ENCODE results near the gene NCK2. TPM values are rescaled to one million over a fixed set of nuclear protein-coding genes. Genes with fewer than 3 reads are reported as not detected.

Gene NCK2
- total RNA-seq, 1 experiment from 2014 or later = 75.4 TPM

- no peaks in the 10 kb centered on the region for H3K27me3 Mint-ChIP-seq (ENCODE audit: low read depth)
- ChIA-PET POLR2A (no interaction called here), CTCF (no interaction called here)
- TF ChIP-seq ZNF423 (CRISPR knock-in tag; IDR thresholded peaks at IDR 0.05) = peak; percentile 37; the same call in 1 of the 2 replicates
- TF ChIP-seq, protein P1, sequence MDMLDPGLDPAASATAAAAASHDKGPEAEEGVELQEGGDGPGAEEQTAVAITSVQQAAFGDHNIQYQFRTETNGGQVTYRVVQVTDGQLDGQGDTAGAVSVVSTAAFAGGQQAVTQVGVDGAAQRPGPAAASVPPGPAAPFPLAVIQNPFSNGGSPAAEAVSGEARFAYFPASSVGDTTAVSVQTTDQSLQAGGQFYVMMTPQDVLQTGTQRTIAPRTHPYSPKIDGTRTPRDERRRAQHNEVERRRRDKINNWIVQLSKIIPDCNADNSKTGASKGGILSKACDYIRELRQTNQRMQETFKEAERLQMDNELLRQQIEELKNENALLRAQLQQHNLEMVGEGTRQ (CRISPR knock-in tag; IDR thresholded peaks at IDR 0.05) = no peak
- TF ChIP-seq, protein P2, sequence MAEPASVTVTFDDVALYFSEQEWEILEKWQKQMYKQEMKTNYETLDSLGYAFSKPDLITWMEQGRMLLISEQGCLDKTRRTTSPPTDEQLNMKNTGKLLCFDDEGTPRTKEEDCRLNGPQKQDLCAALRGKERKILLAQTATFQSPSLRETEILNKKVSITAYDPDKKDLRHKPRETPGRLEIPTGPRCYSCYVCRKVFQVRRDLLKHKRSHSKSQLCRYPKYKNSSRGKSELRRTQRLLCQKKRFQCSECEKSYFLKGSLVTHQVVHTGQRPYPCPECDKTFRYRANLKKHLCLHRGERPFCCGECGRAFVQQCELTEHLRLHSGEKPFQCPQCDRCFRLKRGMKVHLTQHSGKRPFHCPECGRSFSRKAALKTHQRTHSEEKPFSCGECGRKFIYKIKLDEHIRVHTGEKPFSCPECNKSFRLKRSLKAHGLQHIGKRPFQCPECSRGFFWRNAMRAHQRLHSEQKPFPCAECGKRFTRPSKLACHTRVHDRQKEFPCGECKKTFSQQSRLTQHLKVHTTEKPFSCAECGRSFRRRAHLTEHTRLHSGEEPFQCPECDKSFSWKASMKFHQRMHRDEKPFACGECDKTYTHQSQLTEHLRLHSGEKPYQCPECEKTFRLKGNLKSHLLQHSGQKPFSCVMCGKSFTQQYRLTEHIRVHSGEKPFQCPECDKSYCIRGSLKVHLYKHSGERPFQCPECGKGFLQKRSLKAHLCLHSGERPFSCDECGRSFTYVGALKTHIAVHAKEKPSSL (CRISPR knock-in tag; conservative IDR thresholded peaks at IDR 0.05) = no peak
- no peak for TF ChIP-seq NFE2L1 (CRISPR knock-in tag; IDR thresholded peaks at IDR 0.05)
- TF ChIP-seq MLX (CRISPR knock-in tag; IDR thresholded peaks at IDR 0.05) = no peak
- peak overlapping the region; percentile 85 for H3K27ac Mint-ChIP-seq
- H3K4me3 Mint-ChIP-seq = no peak overlapping the region
- peak; percentile 15 for ATAC-seq
- no peaks in the 10 kb centered on the region for H3K9me3 Mint-ChIP-seq
- H3K4me1 Mint-ChIP-seq = peaks cover 84% of the 10 kb centered on the region
- DNase-seq (ENCODE audit: low spot score) = no peak
- H3K36me3 Mint-ChIP-seq = 0 out of 2 replicates have a peak, but pooled peaks cover 3% of the 10 kb centered on the region
Observed at GRCh38 chr2:105760191-105760590, 15.5 kb downstream of the NCK2 start.

GRCh38 chr2:105760639-105761337 lies 16.1 kb downstream of the NCK2 start:
- H3K36me3 Mint-ChIP-seq = 0 out of 2 replicates have a peak, but pooled peaks cover 3% of the 10 kb centered on the region
- no peaks in the 10 kb centered on the region for H3K27me3 Mint-ChIP-seq (ENCODE audit: low read depth)
- no peak overlapping the region for H3K4me3 Mint-ChIP-seq
- H3K4me1 Mint-ChIP-seq = peaks cover 80% of the 10 kb centered on the region
- DNase-seq (ENCODE audit: low spot score) (no peak), ATAC-seq (no peak)
- peak overlapping the region; percentile 85 for H3K27ac Mint-ChIP-seq
- H3K9me3 Mint-ChIP-seq = no peaks in the 10 kb centered on the region
- POLR2A ChIA-PET = no interaction called here
- CTCF ChIA-PET = interaction anchor here (2.7 kb wide), 1 partner anchor 18 kb away, joined by 8 read pairs; no protein-coding TSS in a partner anchor
- TF ChIP-seq GRHL2 (CRISPR knock-in tag; IDR thresholded peaks at IDR 0.05; ENCODE audit: insufficient replicate concordance, severe bottlenecking) = no peak
- no peak for TF ChIP-seq SP1 (CRISPR knock-in tag; conservative IDR thresholded peaks at IDR 0.05)
- no peak for TF ChIP-seq ZNF263 (CRISPR knock-in tag; IDR thresholded peaks at IDR 0.05; ENCODE audit: low read depth)
- no peak for TF ChIP-seq ETV6 (CRISPR knock-in tag; IDR thresholded peaks at IDR 0.05)
- TF ChIP-seq MXD4 (CRISPR knock-in tag; IDR thresholded peaks at IDR 0.05; ENCODE audit: borderline replicate concordance) = no peak
- TF ChIP-seq RELA (CRISPR knock-in tag; IDR thresholded peaks at IDR 0.05; ENCODE audit: borderline replicate concordance) = no peak
- TF ChIP-seq FOXP1 (CRISPR knock-in tag; IDR thresholded peaks at IDR 0.05; ENCODE audit: borderline replicate concordance) = no peak
- TF ChIP-seq, protein P3, sequence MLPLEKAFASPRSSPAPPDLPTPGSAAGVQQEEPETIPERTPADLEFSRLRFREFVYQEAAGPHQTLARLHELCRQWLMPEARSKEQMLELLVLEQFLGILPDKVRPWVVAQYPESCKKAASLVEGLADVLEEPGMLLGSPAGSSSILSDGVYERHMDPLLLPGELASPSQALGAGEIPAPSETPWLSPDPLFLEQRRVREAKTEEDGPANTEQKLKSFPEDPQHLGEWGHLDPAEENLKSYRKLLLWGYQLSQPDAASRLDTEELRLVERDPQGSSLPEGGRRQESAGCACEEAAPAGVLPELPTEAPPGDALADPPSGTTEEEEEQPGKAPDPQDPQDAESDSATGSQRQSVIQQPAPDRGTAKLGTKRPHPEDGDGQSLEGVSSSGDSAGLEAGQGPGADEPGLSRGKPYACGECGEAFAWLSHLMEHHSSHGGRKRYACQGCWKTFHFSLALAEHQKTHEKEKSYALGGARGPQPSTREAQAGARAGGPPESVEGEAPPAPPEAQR (CRISPR knock-in tag; IDR thresholded peaks at IDR 0.05) = no peak
- no peak for TF ChIP-seq GABPB1 (CRISPR knock-in tag; IDR thresholded peaks at IDR 0.05)
- no peak for TF ChIP-seq IRF2 (CRISPR knock-in tag; IDR thresholded peaks at IDR 0.05; ENCODE audit: borderline replicate concordance, low read depth)
- no peak for TF ChIP-seq ATF6 (CRISPR knock-in tag; IDR thresholded peaks at IDR 0.05)
- no peak for TF ChIP-seq PREB (CRISPR knock-in tag; IDR thresholded peaks at IDR 0.05; ENCODE audit: borderline replicate concordance)
- TF ChIP-seq, protein P4, sequence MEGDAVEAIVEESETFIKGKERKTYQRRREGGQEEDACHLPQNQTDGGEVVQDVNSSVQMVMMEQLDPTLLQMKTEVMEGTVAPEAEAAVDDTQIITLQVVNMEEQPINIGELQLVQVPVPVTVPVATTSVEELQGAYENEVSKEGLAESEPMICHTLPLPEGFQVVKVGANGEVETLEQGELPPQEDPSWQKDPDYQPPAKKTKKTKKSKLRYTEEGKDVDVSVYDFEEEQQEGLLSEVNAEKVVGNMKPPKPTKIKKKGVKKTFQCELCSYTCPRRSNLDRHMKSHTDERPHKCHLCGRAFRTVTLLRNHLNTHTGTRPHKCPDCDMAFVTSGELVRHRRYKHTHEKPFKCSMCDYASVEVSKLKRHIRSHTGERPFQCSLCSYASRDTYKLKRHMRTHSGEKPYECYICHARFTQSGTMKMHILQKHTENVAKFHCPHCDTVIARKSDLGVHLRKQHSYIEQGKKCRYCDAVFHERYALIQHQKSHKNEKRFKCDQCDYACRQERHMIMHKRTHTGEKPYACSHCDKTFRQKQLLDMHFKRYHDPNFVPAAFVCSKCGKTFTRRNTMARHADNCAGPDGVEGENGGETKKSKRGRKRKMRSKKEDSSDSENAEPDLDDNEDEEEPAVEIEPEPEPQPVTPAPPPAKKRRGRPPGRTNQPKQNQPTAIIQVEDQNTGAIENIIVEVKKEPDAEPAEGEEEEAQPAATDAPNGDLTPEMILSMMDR (IDR thresholded peaks at IDR 0.05) = no peak
- no peak for TF ChIP-seq MAX (CRISPR knock-in tag; IDR thresholded peaks at IDR 0.05)
- TF ChIP-seq ESRRA (CRISPR knock-in tag; IDR thresholded peaks at IDR 0.05; ENCODE audit: borderline replicate concordance) = no peak
- no peak for TF ChIP-seq HMGA2 (CRISPR knock-in tag; IDR thresholded peaks at IDR 0.05)
- TF ChIP-seq, protein P5, sequence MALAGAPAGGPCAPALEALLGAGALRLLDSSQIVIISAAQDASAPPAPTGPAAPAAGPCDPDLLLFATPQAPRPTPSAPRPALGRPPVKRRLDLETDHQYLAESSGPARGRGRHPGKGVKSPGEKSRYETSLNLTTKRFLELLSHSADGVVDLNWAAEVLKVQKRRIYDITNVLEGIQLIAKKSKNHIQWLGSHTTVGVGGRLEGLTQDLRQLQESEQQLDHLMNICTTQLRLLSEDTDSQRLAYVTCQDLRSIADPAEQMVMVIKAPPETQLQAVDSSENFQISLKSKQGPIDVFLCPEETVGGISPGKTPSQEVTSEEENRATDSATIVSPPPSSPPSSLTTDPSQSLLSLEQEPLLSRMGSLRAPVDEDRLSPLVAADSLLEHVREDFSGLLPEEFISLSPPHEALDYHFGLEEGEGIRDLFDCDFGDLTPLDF (CRISPR knock-in tag; IDR thresholded peaks at IDR 0.05) = no peak
- no peak for TF ChIP-seq PRRX2 (CRISPR knock-in tag; IDR thresholded peaks at IDR 0.05)

All from WTC11 (cell line).